ENCODE results near the gene RAMP3.

RAMP3 gene

DNA sequence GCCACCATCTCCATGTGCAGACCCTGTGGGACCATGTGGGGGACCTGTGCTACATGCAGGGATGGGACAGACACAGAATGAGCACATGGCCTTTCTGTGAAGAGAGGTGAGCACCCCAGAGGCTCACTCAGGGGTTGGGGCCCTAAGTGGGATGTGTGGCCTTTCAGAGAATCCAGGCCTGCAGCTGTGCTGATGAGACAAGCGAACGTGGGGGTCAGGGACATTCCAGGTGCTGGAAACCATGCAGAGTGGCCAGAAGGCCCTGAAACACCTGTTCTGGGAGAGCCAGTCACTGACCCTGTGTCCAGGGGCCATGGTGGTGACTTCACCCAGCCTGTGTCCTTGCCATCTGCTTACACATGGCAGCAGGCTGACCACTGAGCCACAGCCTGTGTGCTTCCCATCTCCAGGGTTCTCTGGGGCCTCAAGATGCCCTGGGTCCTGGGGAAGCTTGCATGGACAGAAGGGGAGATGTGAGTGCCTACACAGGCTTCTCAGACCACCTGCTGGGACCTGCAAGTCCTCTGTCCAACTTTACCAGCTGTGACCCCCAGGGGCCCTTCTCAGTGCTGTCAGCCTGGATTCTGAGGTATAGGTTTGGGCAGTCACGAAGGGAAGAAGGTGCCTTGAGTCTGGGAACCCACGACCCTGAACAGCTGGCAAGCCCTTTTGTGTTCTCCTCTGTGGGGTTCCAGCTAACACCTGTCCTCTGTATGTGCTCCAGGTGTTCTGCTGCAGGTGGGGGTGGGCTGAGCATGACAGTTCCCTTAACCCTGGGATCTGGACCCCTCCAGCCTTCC is 17.6 kb downstream of the RAMP3 start:
- H3K27ac ChIP-seq, result no peak overlapping the region
- DNase-seq, result no peak
- no peak overlapping the region for H3K4me3 ChIP-seq (ENCODE audit: low read depth, low read length)
- H3K36me3 ChIP-seq, result no peaks in the 10 kb centered on the region
- no peaks in the 10 kb centered on the region for H3K9me3 ChIP-seq (ENCODE audit: severe bottlenecking)
- no peaks in the 10 kb centered on the region for H3K27me3 ChIP-seq (ENCODE audit: insufficient read depth, low read depth, severe bottlenecking)
- TF ChIP-seq, protein P1, sequence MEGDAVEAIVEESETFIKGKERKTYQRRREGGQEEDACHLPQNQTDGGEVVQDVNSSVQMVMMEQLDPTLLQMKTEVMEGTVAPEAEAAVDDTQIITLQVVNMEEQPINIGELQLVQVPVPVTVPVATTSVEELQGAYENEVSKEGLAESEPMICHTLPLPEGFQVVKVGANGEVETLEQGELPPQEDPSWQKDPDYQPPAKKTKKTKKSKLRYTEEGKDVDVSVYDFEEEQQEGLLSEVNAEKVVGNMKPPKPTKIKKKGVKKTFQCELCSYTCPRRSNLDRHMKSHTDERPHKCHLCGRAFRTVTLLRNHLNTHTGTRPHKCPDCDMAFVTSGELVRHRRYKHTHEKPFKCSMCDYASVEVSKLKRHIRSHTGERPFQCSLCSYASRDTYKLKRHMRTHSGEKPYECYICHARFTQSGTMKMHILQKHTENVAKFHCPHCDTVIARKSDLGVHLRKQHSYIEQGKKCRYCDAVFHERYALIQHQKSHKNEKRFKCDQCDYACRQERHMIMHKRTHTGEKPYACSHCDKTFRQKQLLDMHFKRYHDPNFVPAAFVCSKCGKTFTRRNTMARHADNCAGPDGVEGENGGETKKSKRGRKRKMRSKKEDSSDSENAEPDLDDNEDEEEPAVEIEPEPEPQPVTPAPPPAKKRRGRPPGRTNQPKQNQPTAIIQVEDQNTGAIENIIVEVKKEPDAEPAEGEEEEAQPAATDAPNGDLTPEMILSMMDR (IDR thresholded peaks at IDR 0.05; ENCODE audit: low read depth, low read length), result no peak

DNA sequence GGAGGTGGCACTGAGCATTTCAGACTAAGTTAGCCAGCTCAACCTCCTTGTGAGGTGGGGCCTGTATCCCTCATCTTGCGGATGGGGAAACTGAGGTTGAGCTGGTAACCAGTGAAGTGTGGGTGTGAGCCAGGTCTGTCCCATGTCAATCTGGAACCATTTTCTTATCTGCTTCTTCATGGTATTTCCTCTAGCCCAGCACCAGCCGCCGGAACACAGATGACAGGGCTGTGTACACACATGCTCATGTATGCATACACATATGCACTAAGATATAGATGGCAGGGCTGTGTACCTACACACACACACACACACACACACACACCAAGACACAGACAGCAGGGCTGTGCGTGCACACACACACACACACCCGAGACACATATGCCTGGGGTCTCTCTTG is 18.5 kb downstream of the RAMP3 start:
- H3K36me3 ChIP-seq, result no peaks in the 10 kb centered on the region
- no peaks in the 10 kb centered on the region for H3K9me3 ChIP-seq (ENCODE audit: severe bottlenecking)
- no peak for DNase-seq
- no peaks in the 10 kb centered on the region for H3K27me3 ChIP-seq (ENCODE audit: insufficient read depth, low read depth, severe bottlenecking)
- H3K27ac ChIP-seq, result no peak overlapping the region
- TF ChIP-seq, protein P1 (IDR thresholded peaks at IDR 0.05; ENCODE audit: low read depth, low read length), result no peak
- no peak overlapping the region for H3K4me3 ChIP-seq (ENCODE audit: low read depth, low read length)

DNA sequence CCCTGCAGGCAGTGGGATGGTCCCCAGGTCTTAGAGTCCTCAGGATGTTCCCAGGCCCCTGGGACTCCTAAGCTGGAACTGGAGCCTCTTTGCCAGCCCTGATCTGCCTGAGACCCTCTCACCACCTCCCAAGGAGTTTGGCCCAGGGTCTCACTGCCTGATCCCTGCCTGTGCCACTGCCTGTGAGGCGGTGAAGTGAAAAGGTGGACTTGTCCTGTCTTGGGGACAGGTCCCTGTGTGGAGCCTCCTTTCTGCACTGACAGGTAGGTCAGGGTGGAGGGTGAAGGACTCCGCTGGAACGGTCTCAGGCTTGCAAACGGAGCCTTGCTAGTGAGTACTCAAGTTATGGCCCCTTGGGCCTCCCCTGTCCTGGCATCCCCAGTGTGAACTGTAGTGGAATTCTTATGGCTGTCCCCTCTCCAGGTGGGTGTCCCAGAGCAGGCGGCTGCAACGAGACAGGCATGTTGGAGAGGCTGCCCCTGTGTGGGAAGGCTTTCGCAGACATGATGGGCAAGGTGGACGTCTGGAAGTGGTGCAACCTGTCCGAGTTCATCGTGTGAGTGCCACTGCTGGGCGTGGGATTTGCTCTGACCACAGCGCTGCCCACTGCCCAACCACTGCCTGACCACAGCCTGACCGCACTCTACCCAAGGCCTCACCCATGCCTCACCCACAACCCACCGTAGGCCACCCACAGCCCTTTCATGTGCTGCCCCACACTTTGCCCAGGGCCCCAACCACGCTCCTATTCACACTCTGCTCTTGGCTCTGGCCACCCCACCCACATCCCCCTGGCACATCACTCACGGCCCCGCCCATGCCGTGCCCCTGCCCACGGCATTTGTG is 19.5 kb downstream of the RAMP3 start:
- no peak for DNase-seq
- H3K27me3 ChIP-seq (ENCODE audit: insufficient read depth, low read depth, severe bottlenecking), result no peaks in the 10 kb centered on the region
- TF ChIP-seq, protein P1 (IDR thresholded peaks at IDR 0.05; ENCODE audit: low read depth, low read length), result no peak

DNA sequence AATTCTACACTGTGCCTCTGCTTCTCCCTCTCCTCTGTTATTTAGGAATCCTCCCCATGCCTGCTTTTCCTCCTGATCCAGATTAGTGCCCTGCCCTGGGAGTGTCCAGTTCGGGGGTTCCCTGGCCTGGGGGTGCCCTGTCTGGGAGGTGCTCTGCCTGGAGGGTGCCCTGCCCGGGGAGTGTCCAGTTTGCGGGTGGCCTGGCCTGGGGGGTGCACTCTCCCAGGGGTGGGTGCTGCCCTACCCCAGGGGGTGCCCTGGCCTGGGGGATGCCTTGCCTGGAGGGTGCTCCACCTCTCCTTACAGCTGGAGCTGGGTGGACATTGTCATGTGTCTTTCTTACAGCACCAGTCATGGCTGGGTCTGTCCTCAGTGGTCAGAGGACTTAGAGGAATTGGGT is 20.2 kb downstream of the RAMP3 start:
- Histone ChIP-seq H3K4me3 (ENCODE audit: low read depth, low read length) (no peak overlapping the region), H3K9me3 (ENCODE audit: severe bottlenecking) (no peaks in the 10 kb centered on the region), H3K27me3 (ENCODE audit: insufficient read depth, low read depth, severe bottlenecking) (no peaks in the 10 kb centered on the region), H3K27ac (no peak overlapping the region), H3K36me3 (no peaks in the 10 kb centered on the region)
- TF ChIP-seq, protein P1 (IDR thresholded peaks at IDR 0.05; ENCODE audit: low read depth, low read length), result no peak
- no peak for DNase-seq

More for the DNA sequence above, 19.5 kb downstream of the RAMP3 start:
- no peaks in the 10 kb centered on the region for H3K9me3 ChIP-seq (ENCODE audit: severe bottlenecking)
- no peak overlapping the region for H3K4me3 ChIP-seq (ENCODE audit: low read depth, low read length)
- no peak overlapping the region for H3K27ac ChIP-seq
- H3K36me3 ChIP-seq, result no peaks in the 10 kb centered on the region

DNA sequence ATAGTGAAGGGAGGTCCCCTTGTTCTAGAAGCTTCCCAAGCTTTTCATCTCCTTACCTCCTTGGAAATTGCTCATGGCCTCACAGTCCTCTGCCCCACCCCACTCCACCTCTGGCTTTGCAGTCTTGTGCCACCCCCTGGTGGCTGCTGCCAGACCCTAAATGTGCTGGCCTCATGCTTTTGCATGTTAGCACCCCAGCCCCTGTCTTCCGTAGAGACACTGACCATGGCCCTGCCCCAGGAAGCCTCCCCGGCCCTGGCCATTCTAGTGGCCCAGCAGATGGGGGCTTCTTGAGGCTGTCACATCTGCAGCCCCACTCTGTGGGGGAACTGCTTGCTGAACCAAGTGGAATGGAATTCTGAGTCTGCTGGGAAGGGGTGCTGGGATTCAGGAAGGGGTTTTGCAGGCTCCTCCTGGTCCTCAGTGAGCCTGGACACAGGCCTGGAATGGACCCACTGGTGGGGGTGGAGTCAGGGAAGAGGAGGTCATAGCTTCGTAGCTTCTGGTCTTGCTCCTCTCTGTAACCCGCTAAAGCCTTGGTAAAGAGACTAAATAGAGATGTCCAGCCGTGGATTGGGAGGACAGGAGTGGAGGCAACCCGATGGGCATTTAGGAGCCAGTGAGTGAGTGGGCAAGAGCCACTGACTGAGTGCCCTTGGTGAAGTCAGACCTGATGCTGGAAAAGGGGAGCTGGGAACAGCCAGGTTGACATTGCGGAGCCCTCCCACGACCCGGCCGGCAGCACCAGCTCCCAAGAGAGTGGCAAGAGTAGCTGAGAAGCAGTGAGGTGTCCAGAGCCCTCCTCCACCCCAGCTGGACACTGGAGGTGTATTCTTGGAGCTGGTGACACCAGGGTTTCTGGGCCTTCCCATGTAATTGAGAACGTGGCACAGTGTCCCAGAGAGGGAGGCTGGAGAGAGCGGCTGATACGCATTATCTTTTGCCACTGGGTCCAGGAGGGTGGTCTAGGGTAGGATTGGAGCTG is 20.9 kb downstream of the RAMP3 start:
- no peaks in the 10 kb centered on the region for H3K27me3 ChIP-seq (ENCODE audit: insufficient read depth, low read depth, severe bottlenecking)
- DNase-seq, result peak; percentile 43
- no peaks in the 10 kb centered on the region for H3K36me3 ChIP-seq
- H3K27ac ChIP-seq, result no peak overlapping the region
- no peaks in the 10 kb centered on the region for H3K9me3 ChIP-seq (ENCODE audit: severe bottlenecking)
- TF ChIP-seq, protein P1 (IDR thresholded peaks at IDR 0.05; ENCODE audit: low read depth, low read length), result peak; percentile 44
- H3K4me3 ChIP-seq (ENCODE audit: low read depth, low read length), result no peak overlapping the region

Data from WERI-Rb-1 (cell line).